Measurements from ENCODE around the gene RBKS.

Gene RBKS

DNA sequence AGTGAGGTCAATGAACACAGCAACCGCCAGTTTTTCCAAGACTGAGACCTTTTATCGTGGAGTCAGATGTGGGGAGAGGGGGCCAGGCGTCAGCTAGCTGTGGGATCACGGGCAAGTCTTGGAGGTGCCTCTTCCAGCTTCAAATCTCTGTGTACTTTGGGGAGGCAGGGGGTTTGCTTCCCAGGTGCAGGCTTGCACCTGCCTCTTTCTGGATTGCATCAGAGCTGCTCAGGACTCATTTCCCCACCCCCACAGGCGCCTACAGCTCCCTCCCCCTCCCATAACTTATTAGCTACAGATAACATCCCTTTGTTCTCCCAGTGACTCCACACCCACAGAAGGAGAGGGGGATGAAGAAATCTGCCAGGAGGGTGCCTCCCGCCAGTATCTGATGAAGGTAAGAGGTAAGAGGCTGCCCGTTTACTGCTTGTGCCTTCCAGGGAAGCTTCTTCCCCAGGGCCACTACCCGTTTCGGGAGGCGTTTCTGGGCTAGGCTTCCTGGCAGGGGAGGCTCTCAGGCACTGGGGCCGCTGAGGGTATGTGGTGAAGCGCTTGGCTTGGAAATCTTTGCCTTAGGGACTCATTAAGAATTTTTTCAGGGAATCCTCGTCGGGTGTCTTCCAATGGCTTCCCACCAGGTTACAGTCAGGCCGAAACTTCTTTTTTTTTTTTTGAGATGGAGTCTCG, 137.5 kb downstream of the RBKS start:
- Histone ChIP-seq H3K9me3 (ENCODE audit: control insufficient read depth, insufficient read depth, low read depth, low read length) (no peaks in the 10 kb centered on the region), H3K4me1 (ENCODE audit: control insufficient read depth, insufficient read depth, low read length) (no peaks in the 10 kb centered on the region), H3K36me3 (ENCODE audit: control insufficient read depth in 2 of 2, insufficient read depth in 1 of 2, low read length in 2 of 2) (no peaks in the 10 kb centered on the region), H3K27ac (ENCODE audit: extremely low read depth, low read depth, low read length) (no peak overlapping the region), H3K4me3 (ENCODE audit: low read depth, low read length) (no peak overlapping the region)
- ChIA-PET POLR2A (interaction anchor here (0.6 kb wide), 1 partner anchor 608 kb away, joined by 3 read pairs; no protein-coding TSS in a partner anchor), CTCF (interaction anchor here (0.5 to 3.2 kb wide), 14 partner anchors 16 to 1557 kb away, joined by 3 to 24 read pairs (median 4); no protein-coding TSS in a partner anchor)
- TF ChIP-seq GLIS1 (tag by site-specific recombination; IDR thresholded peaks at IDR 0.05) (0 out of 2 replicates have a peak, but pooled peaks have one; percentile 13), ZIC2 (tag by site-specific recombination; IDR thresholded peaks at IDR 0.05) (peak; percentile 48; the same call in 1 of the 2 replicates), GLIS2 (tag by site-specific recombination; IDR thresholded peaks at IDR 0.05) (no peak), EGR2 (tag by site-specific recombination; IDR thresholded peaks at IDR 0.05; ENCODE audit: low read depth) (peak; percentile 81), ZFP41 (tag by site-specific recombination; IDR thresholded peaks at IDR 0.05; ENCODE audit: borderline replicate concordance) (no peak), ZNF19 (tag by site-specific recombination; IDR thresholded peaks at IDR 0.05; ENCODE audit: low read depth) (no peak), WT1 (tag by site-specific recombination; IDR thresholded peaks at IDR 0.05) (no peak), ZNF473 (tag by site-specific recombination; IDR thresholded peaks at IDR 0.05) (no peak), ZBTB21 (tag by site-specific recombination; IDR thresholded peaks at IDR 0.05) (no peak), ZFHX2 (tag by site-specific recombination; conservative IDR thresholded peaks at IDR 0.05) (peak; percentile 85)
- TF ChIP-seq, protein P1, sequence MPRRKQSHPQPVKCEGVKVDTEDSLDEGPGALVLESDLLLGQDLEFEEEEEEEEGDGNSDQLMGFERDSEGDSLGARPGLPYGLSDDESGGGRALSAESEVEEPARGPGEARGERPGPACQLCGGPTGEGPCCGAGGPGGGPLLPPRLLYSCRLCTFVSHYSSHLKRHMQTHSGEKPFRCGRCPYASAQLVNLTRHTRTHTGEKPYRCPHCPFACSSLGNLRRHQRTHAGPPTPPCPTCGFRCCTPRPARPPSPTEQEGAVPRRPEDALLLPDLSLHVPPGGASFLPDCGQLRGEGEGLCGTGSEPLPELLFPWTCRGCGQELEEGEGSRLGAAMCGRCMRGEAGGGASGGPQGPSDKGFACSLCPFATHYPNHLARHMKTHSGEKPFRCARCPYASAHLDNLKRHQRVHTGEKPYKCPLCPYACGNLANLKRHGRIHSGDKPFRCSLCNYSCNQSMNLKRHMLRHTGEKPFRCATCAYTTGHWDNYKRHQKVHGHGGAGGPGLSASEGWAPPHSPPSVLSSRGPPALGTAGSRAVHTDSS (tag by site-specific recombination; IDR thresholded peaks at IDR 0.05), result no peak

DNA sequence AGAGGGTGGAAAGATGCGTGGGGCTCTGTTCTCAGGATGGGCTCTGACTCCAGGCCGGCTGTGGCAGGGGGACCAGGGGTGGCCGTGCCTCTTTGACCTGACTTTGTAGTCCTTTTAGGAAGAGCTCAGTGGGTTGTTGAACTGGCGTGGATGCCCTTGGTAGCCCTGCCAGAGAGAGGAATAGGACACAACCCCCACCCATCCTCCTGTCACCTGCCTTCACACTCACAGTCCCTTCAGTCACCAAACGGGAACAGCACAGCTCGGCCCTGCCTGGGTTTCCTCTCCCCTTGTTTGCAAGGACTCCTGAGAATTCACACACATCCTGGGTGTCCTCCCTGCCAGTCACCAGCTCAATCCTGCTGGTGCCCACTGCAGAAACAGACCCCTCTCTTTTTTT, 138.8 kb downstream of the RBKS start:
- Histone ChIP-seq H3K9me3 (ENCODE audit: control insufficient read depth, insufficient read depth, low read depth, low read length) (no peaks in the 10 kb centered on the region), H3K36me3 (ENCODE audit: control insufficient read depth in 2 of 2, insufficient read depth in 1 of 2, low read length in 2 of 2) (no peaks in the 10 kb centered on the region), H3K4me1 (ENCODE audit: control insufficient read depth, insufficient read depth, low read length) (no peaks in the 10 kb centered on the region), H3K4me3 (ENCODE audit: low read depth, low read length) (no peak overlapping the region), H3K27ac (ENCODE audit: extremely low read depth, low read depth, low read length) (no peak overlapping the region)
- ChIA-PET CTCF (interaction anchor here (0.6 to 3.2 kb wide), 4 partner anchors 47 to 669 kb away, joined by 3 to 24 read pairs (median 3); no protein-coding TSS in a partner anchor), POLR2A (no interaction called here)
- TF ChIP-seq ZNF433 (tag by site-specific recombination; IDR thresholded peaks at IDR 0.05; ENCODE audit: low read depth) (no peak), ZNF221 (tag by site-specific recombination; IDR thresholded peaks at IDR 0.05; ENCODE audit: borderline replicate concordance) (no peak), ZNF426 (tag by site-specific recombination; IDR thresholded peaks at IDR 0.05) (no peak), ZNF394 (tag by site-specific recombination; IDR thresholded peaks at IDR 0.05; ENCODE audit: borderline replicate concordance) (no peak), SP3 (tag by site-specific recombination; IDR thresholded peaks at IDR 0.05) (no peak), ZNF138 (tag by site-specific recombination; IDR thresholded peaks at IDR 0.05; ENCODE audit: borderline replicate concordance) (no peak), ZNF707 (tag by site-specific recombination; IDR thresholded peaks at IDR 0.05) (no peak), EGR2 (tag by site-specific recombination; IDR thresholded peaks at IDR 0.05; ENCODE audit: low read depth) (no peak)
- TF ChIP-seq, protein P2, sequence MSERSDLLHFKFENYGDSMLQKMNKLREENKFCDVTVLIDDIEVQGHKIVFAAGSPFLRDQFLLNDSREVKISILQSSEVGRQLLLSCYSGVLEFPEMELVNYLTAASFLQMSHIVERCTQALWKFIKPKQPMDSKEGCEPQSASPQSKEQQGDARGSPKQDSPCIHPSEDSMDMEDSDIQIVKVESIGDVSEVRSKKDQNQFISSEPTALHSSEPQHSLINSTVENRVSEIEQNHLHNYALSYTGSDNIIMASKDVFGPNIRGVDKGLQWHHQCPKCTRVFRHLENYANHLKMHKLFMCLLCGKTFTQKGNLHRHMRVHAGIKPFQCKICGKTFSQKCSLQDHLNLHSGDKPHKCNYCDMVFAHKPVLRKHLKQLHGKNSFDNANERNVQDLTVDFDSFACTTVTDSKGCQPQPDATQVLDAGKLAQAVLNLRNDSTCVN (tag by site-specific recombination; optimal IDR thresholded peaks at IDR 0.05), result no peak
- TF ChIP-seq, protein P3, sequence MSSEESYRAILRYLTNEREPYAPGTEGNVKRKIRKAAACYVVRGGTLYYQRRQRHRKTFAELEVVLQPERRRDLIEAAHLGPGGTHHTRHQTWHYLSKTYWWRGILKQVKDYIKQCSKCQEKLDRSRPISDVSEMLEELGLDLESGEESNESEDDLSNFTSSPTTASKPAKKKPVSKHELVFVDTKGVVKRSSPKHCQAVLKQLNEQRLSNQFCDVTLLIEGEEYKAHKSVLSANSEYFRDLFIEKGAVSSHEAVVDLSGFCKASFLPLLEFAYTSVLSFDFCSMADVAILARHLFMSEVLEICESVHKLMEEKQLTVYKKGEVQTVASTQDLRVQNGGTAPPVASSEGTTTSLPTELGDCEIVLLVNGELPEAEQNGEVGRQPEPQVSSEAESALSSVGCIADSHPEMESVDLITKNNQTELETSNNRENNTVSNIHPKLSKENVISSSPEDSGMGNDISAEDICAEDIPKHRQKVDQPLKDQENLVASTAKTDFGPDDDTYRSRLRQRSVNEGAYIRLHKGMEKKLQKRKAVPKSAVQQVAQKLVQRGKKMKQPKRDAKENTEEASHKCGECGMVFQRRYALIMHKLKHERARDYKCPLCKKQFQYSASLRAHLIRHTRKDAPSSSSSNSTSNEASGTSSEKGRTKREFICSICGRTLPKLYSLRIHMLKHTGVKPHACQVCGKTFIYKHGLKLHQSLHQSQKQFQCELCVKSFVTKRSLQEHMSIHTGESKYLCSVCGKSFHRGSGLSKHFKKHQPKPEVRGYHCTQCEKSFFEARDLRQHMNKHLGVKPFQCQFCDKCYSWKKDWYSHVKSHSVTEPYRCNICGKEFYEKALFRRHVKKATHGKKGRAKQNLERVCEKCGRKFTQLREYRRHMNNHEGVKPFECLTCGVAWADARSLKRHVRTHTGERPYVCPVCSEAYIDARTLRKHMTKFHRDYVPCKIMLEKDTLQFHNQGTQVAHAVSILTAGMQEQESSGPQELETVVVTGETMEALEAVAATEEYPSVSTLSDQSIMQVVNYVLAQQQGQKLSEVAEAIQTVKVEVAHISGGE (tag by site-specific recombination; conservative IDR thresholded peaks at IDR 0.05; ENCODE audit: low read depth), result no peak
- TF ChIP-seq, protein P4, sequence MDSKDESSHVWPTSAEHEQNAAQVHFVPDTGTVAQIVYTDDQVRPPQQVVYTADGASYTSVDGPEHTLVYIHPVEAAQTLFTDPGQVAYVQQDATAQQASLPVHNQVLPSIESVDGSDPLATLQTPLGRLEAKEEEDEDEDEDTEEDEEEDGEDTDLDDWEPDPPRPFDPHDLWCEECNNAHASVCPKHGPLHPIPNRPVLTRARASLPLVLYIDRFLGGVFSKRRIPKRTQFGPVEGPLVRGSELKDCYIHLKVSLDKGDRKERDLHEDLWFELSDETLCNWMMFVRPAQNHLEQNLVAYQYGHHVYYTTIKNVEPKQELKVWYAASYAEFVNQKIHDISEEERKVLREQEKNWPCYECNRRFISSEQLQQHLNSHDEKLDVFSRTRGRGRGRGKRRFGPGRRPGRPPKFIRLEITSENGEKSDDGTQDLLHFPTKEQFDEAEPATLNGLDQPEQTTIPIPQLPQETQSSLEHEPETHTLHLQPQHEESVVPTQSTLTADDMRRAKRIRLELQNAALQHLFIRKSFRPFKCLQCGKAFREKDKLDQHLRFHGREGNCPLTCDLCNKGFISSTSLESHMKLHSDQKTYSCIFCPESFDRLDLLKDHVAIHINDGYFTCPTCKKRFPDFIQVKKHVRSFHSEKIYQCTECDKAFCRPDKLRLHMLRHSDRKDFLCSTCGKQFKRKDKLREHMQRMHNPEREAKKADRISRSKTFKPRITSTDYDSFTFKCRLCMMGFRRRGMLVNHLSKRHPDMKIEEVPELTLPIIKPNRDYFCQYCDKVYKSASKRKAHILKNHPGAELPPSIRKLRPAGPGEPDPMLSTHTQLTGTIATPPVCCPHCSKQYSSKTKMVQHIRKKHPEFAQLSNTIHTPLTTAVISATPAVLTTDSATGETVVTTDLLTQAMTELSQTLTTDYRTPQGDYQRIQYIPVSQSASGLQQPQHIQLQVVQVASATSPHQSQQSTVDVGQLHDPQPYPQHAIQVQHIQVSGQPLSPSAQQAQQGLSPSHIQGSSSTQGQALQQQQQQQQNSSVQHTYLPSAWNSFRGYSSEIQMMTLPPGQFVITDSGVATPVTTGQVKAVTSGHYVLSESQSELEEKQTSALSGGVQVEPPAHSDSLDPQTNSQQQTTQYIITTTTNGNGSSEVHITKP (tag by site-specific recombination; IDR thresholded peaks at IDR 0.05), result no peak
- TF ChIP-seq, protein P5, sequence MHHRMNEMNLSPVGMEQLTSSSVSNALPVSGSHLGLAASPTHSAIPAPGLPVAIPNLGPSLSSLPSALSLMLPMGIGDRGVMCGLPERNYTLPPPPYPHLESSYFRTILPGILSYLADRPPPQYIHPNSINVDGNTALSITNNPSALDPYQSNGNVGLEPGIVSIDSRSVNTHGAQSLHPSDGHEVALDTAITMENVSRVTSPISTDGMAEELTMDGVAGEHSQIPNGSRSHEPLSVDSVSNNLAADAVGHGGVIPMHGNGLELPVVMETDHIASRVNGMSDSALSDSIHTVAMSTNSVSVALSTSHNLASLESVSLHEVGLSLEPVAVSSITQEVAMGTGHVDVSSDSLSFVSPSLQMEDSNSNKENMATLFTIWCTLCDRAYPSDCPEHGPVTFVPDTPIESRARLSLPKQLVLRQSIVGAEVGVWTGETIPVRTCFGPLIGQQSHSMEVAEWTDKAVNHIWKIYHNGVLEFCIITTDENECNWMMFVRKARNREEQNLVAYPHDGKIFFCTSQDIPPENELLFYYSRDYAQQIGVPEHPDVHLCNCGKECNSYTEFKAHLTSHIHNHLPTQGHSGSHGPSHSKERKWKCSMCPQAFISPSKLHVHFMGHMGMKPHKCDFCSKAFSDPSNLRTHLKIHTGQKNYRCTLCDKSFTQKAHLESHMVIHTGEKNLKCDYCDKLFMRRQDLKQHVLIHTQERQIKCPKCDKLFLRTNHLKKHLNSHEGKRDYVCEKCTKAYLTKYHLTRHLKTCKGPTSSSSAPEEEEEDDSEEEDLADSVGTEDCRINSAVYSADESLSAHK (tag by site-specific recombination; IDR thresholded peaks at IDR 0.05), result no peak

Measured in HEK293 (cell line).